Pancreas (tissue), 10 donors: ENCODE results near the gene SCN5A. TPM values are rescaled to one million over a fixed set of nuclear protein-coding genes. Genes with fewer than 3 reads are reported as not detected.

Experiments used
- ATAC-seq, 4 donors: fragments of 200-7000 bp; cut with Tn5 transposase; one replicate each; pipeline versions ENCODE4 v1.8.0 to v1.9.1; 2020; ENCODE audit warnings: mild to moderate bottlenecking in 4 of 4, moderate library complexity in 4 of 4
- DNase-seq, 6 donors: peaks; one replicate each; pipeline ENCODE4 v3.0.0-alpha.2; 2020
- FAIRE-seq: peaks from 2 replicates; lab custom pipeline; 2012; peaks lifted over from hg19 to GRCh38; lab: Jason Lieb, UNC
- H3K27ac ChIP-seq, 4 donors: fragments of 200-600 bp; sonication (generic); 1 replicate in 3 of 4; 2 replicates in 1 of 4; pipeline versions ENCODE4 v1.5.0 to v1.8.0; 2020
- H3K27me3 ChIP-seq, 4 donors: fragments of 200-600 bp; one replicate each; pipeline ENCODE4 v1.8.0; 2021
- H3K36me3 ChIP-seq, 3 donors: fragments of 200-600 bp; sonication (generic) in 1 of 3; one replicate each; pipeline versions ENCODE4 v1.5.0 to v1.8.0; 2020 to 2021
- H3K4me1 ChIP-seq, 3 donors: fragments of 200-600 bp; one replicate each; pipeline ENCODE4 v1.8.0; 2021
- H3K4me3 ChIP-seq, 4 donors: fragments of 200-600 bp; sonication (generic) in 2 of 4; one replicate each; pipeline versions ENCODE4 v1.5.0 to v1.8.0; 2020 to 2021
- H3K9me3 ChIP-seq, 4 donors: fragments of 200-600 bp; one replicate each; pipeline ENCODE4 v1.8.0; 2021
- WGBS, 2 donors: extraction: QIAGEN DNeasy Blood & Tissue Kit; methylation state at CpG; one replicate each; pipeline ENCODE4 v1.1.7; 2013; 5-methylcytosine and 5-hydroxymethylcytosine counted together
- intact Hi-C, 3 donors: fragments of 100-400 bp; cut with DNase I; formaldehyde crosslinking; loops; one replicate each; pipeline versions ENCODE4 v1.11.1 to v1.14.2; 2022
- polyA plus RNA-seq, 2 donors: library from polyadenylated mRNA; stranded (reverse); fragments of 200-250 nt; gene quantifications; one replicate each; pipeline ENCODE4 v1.2.3, GENCODE V29; 2013
- total RNA-seq, 6 donors: library from RNA; stranded (reverse); fragmentation: NEBNext Ultra II Directional in 4 of 6; extraction: Animal tissue kit (Norgen Biotek cat#: 25700) in 4 of 6; gene quantifications; one replicate each; pipeline versions ENCODE4 v1.2.1 to v1.2.4, GENCODE V29; 2021 to 2023
- TF ChIP-seq, protein P1 (sequence below), 4 donors: fragments of 200-600 bp; sonication (generic) in 3 of 4; IDR thresholded peaks; one replicate each; pipeline versions ENCODE4 v1.5.0 to v1.8.0; 2021; ENCODE audit warnings: antibody characterized with exemption in 4 of 4
- donor health status: healthy with polysubstance abuse.
- donor health status: DM: no; HTN: no; CAD: no; lungs with moderate emphysema.
- donor health status: DM: no; HTN: no; CAD: no.
- donor health status: control.
- donor health status: control.
- donor health status: Bipolar disorder and iron deficiency.
- donor health status: DM: yes; HTN: yes; CAD: no.
- donor health status: DM: no; HTN: no; CAD: no.
- donor health status: DM: no; HTN: no; CAD: no.
- donor health status: DM: yes; HTN: yes; CAD: no.

Gene SCN5A
- total and polyA plus RNA-seq, 8 donors: 0.07 to 0.39 (median 0.26) TPM; not detected in 1

DNA sequence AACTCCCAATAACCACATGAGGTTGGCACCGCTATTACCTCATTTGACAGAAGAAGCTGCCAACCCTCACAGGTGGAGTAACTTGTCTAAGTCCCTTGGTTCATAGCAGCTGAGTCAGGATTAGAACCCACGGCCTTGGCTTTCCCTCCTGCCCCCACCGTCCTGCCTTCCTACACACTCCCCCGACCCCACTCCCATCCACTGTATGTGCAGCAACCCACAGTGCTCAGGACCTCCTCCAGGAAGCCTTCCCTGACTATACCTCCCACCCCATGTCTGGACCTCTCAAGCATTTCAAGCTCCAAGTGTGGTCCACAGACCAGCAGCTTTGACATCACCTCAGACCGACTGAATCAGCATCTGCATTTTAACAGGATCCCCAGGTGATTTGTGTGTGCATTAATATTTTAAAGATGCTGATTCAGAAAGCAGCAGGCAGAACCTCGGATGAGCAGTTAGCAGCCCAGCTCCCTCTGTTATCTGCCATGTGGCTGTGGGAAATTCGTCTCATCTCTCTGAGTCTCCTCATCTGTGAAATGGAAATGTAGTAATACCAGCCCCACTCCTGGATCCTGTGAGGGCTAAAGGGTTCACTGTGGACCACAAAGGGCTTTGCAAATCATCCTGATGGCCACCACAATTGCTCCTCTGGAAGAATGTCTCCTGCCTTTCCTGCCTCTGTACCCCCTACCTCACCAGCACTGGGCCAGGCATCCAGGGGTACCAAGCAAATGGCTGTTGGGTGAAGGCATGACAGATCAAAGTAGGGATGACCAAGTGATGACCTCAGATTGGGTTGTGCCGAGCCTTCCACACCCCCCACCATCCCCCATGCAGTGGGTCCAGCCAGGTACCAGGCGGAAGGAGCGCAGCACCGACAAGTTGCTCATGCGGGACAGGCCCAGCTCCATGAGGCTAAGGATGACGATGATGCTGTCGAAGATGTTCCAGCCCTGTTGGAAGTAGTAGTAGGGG, 62.7 kb downstream of the SCN5A start:
- DNase-seq: peak in 2 of 6 donors; percentile 0 to 5
- Histone ChIP-seq H3K36me3 (no peaks in the 10 kb centered on the region), H3K27me3 (no peaks in the 10 kb centered on the region), H3K9me3 (no peaks in the 10 kb centered on the region), H3K4me1 (no peaks in the 10 kb centered on the region), H3K27ac (no peak overlapping the region), H3K4me3 (no peak overlapping the region)
- ATAC-seq: no peak
- no peak for FAIRE-seq
- intact Hi-C loops: no loop called here
- TF ChIP-seq, protein P1, sequence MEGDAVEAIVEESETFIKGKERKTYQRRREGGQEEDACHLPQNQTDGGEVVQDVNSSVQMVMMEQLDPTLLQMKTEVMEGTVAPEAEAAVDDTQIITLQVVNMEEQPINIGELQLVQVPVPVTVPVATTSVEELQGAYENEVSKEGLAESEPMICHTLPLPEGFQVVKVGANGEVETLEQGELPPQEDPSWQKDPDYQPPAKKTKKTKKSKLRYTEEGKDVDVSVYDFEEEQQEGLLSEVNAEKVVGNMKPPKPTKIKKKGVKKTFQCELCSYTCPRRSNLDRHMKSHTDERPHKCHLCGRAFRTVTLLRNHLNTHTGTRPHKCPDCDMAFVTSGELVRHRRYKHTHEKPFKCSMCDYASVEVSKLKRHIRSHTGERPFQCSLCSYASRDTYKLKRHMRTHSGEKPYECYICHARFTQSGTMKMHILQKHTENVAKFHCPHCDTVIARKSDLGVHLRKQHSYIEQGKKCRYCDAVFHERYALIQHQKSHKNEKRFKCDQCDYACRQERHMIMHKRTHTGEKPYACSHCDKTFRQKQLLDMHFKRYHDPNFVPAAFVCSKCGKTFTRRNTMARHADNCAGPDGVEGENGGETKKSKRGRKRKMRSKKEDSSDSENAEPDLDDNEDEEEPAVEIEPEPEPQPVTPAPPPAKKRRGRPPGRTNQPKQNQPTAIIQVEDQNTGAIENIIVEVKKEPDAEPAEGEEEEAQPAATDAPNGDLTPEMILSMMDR (IDR thresholded peaks at IDR 0.05): no peak
- 67 to 73% methylated on average over 14 of the region's 14 CpGs for WGBS, 2 donors

DNA sequence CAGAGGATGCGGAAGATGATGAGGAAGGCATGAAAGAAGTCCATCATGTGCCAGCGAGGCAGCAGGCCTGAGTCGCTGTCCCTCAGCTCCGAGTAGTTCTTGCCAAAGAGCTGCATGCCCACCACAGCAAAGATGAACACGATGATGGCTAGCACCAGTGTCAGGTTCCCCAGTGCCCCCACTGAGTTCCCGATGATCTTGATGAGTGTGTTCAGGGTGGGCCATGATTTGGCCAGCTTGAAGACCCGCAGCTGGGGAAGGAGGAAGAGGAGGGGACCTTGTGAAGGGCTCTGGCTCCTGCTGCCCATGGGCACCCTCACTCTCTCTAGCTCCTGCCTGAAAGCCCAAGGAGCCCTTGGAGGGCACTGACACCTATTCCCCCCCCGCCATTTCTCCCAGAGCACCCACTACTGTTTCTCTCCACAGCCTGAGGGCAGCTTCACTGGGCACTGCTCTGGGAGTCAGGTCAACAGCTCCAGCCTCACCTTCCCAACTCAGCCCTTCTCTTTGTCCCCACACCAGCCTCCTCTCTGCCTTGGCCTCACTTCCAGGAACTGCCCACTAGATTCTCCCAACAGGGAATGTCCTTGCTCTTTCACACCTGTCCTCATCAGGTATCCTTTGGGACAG, 63.6 kb downstream of the SCN5A start:
- ATAC-seq: no peak
- H3K9me3 ChIP-seq: no peaks in the 10 kb centered on the region
- H3K27ac ChIP-seq: no peak overlapping the region
- TF ChIP-seq, protein P1 (IDR thresholded peaks at IDR 0.05): no peak
- WGBS, 2 donors: 73 to 85% methylated on average over 8 of the region's 8 CpGs
- DNase-seq: no peak
- H3K27me3 ChIP-seq: no peaks in the 10 kb centered on the region
- H3K36me3 ChIP-seq: no peaks in the 10 kb centered on the region
- H3K4me1 ChIP-seq: no peaks in the 10 kb centered on the region
- H3K4me3 ChIP-seq: no peak overlapping the region
- FAIRE-seq: no peak
- intact Hi-C loops: no loop called here

DNA sequence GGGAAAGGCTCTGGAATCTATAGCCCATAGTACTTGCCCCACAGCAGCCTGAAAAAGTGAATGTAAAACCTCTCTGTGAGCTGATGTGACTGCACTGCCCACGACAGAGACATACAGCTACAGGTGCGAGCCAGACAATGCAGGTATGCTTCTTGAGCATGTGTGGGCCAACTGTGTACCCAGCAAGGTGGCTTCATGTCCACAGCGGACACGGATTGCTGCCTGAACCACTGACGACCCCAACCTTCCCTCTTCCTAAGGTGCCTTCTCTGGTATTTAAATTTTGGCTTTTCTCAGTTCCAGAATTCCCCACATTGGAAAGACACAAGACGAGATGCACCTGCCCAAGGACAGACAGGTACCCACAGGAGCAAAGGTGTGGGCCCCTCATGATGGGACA, 65.8 kb downstream of the SCN5A start:
- DNase-seq (no peak), FAIRE-seq (no peak), ATAC-seq (no peak)
- H3K9me3 ChIP-seq: no peaks in the 10 kb centered on the region
- intact Hi-C loops: no loop called here
- H3K4me1 ChIP-seq: no peaks in the 10 kb centered on the region
- no peaks in the 10 kb centered on the region for H3K27me3 ChIP-seq
- WGBS, 2 donors: 63 to 67% methylated on average over 6 of the region's 6 CpGs
- H3K27ac ChIP-seq: no peak overlapping the region
- no peaks in the 10 kb centered on the region for H3K36me3 ChIP-seq
- TF ChIP-seq, protein P1 (IDR thresholded peaks at IDR 0.05): no peak
- H3K4me3 ChIP-seq: no peak overlapping the region

DNA sequence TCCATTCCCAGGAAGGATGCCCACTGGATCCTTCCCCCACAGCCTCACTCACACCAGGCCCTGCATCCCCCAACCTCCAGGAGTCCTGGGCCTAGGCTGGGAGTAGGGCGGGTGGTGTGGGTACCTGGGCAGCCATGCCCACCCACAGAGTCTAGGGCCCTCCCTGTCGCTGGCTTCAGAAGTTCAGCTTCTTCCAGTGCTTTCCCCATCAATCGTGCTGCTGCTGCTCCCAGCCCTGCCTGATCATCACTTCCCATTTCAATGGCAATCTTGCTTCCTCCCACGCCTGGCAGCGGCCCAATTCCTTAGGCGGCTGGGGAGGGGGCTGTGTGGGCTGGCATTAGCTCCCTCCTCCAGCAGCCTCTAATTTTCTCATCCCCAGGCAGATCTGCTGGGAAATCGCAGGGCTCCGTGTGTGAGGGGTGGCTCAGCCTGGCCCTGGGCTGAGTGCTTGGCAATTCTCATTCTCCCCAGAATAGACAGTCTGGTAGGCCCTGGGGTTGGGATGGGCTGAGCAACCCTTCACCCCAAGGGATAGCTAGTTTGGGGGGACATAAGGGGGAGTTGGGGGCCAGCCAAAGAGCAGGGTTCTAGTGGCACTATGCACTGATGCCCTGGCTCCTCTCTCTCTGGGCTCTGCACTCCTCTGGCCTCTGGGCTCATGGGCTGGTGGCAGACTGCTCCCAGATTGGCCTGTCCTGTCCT, 66.4 kb downstream of the SCN5A start:
- no peaks in the 10 kb centered on the region for H3K9me3 ChIP-seq
- no peak for DNase-seq
- intact Hi-C loops: no loop called here
- no peak overlapping the region for H3K4me3 ChIP-seq
- TF ChIP-seq, protein P1 (IDR thresholded peaks at IDR 0.05): no peak
- no peak for ATAC-seq
- no peaks in the 10 kb centered on the region for H3K4me1 ChIP-seq
- H3K27me3 ChIP-seq: no peaks in the 10 kb centered on the region
- no peak overlapping the region for H3K27ac ChIP-seq
- 58 to 66% methylated on average over 8 of the region's 8 CpGs for WGBS, 2 donors
- no peak for FAIRE-seq
- no peaks in the 10 kb centered on the region for H3K36me3 ChIP-seq
